Activated effector memory CD4-positive, alpha-beta T cell treated with anti-CD3 and anti-CD28 coated beads, Interleukin-2, amount 50 U/mL, for 16 hours (primary cell): Measurements from ENCODE around the gene ZNF197.
"Not testable (repeated sequence)": the region's sequence is repeated elsewhere in the genome, so short reads cannot be mapped to it uniquely, and the experiment has no call there.

Experiments used
- DNase-seq: peaks from one replicate; pipeline ENCODE4 v3.0.0-alpha.2; 2020

The ZNF197 gene

DNA sequence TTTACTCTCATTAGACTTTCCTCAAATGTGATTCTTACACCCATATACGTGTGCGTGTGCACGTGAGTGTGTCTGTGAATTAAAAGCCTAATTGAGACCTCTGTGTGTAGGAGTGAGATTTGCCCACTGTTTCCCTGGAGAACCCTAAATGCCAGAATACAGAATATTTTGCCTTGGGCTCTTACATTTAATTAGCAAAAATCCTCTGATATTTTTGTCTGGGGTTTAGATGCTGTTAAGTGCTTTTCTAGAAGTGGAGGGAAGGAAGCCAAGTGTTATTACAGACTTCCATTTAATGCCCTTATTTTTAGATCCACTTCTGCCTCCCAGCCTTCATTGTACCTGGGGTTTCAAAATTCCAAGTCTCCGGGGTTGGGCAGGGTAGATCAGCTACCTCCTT lies 41.5 kb downstream of the ZNF197 start:
- no peak for DNase-seq

DNA sequence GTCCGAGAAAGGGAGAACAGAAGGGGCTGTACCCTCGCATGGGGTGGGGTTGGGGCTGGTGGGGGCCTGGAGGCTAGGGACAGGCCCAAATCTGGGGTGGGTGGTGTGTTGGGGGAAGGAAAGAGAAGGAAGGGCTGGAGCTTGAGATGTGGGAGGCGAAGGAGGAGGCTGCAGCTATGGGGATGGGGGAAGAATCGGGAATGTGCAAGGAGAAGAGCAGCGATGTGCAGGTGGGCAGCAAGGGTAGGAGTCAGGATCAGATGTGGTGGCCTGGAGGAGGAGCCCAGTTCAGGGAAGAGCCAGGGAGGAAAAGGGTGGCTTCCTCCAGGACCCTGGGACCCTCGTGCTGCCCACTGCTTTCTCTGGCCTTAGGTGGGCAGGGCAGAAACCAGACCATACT lies 44.9 kb downstream of the ZNF197 start:
- DNase-seq: no peak

DNA sequence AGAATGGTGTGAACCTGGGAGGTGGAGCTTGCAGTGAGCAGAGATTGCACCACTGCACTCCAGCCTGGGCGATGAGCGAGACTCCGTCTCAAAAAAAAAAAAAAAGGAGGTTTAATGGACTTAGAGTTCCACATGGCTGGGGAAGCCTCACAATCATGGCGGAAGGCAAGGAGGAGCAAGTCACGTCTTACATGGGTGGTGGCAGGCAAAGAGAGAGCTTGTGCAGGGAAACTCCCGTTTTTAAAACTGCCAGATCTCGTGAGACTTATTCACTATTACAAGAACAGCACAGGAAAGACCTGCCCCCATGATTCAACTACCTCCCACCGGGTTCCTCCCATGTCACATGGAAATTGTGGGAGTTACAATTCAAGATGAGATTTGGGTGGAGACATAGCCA lies 48.6 kb downstream of the ZNF197 start:
- DNase-seq: not testable (repeated sequence)

DNA sequence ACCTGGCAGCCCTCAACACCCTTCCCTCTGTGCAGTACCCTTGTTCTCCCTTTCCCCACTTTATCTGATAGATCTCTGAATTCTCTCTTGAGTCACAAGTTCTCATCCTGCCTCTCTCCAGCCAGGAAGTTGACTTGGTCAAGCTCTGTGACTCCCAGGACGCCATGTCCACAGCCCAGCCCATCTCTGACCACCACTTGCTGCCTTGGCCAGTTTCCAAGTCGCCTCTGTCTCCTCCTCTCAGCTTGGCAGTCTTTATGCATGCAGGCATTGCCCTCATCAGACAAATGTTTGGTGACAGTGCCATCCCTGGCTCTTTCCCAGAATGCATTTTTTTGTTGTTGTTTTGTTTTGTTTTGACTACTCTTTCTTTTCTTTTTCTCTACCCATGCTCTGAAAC lies 49.4 kb downstream of the ZNF197 start:
- DNase-seq: no peak

DNA sequence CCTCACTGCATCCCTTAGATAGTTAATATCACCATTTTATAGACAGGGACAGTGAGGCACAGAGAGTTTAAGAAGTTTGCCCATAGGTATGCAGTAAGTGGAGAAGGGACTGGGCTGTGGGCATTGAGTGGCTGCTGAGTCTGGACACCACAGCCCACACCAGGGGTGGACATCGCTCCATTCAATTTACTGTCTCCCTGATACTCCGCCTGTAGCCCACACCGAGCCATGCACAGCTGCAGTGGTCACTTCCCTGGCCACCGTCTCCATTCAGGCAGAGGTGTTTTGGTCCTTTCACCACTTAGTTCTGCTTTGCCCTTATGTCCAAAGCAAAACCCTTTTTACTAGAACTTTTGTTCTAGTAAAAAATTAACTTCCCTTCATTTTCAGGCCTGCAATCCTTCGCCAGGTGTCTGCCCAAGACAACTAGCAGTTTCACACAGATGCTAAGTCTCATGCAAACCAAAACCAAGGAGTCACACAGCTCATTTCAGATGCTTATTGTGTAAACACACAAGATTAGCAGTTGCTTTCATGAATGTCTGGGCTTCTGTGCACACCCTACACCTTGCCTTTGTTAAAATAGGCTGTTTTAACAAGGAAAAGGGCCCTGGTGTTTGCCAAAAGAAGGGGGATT lies 53.8 kb downstream of the ZNF197 start:
- no peak for DNase-seq

DNA sequence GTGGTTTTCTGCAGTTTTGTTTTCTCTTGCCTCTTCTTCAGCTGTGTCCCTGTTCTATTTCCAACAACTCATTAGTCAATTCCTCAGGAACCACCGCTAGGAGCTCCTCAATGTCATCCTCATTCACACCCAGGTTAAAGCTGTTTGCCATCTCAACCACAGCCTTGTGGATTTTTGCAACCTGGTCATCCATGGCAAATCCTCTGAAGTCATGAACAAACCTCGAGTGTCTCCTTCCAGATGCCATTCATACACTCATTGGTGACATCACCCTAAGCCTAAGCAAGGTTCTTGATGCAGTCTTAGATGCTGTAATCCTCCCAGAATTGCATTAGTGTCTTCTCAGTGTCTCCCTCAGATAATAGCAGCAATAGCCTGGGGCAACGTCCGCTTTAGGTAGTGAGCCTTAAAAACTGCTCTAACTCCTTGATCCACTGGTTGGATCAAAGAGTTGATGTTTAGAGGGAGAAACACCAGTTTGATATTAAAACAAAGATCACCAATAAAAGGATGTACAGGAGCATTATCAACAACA lies 56.2 kb downstream of the ZNF197 start:
- no peak for DNase-seq

DNA sequence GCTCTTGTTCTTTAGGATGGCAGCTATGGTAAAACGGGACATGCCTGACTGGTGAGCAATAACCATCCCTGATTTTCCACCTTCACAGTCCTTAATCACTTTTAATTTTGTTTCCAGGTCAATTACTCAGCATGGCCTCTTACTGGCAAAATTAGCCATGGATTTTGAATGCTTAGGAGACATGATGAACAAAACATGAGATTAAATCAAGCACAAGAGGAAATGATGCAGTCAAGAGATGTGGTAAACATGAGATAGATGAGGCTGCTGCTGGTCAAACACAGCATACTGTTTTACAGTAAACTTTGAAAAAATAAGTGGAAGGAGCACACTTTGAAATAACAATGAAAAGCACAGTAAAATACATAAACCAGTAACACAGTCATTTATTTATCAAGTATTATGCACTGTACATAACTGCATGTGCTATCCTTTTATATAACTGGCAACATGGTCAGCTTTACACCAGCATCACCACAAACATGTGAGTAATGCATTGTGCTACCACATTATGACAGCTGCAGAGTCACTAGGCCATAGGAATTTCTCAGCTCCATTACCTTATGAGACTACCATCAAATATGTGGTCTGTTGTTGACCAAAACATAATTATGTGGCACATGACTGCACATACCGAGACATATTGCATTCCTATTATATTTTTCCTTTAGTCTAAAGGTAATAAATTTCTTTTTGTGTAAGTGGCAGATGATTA lies 57.5 kb downstream of the ZNF197 start:
- DNase-seq: no peak

DNA sequence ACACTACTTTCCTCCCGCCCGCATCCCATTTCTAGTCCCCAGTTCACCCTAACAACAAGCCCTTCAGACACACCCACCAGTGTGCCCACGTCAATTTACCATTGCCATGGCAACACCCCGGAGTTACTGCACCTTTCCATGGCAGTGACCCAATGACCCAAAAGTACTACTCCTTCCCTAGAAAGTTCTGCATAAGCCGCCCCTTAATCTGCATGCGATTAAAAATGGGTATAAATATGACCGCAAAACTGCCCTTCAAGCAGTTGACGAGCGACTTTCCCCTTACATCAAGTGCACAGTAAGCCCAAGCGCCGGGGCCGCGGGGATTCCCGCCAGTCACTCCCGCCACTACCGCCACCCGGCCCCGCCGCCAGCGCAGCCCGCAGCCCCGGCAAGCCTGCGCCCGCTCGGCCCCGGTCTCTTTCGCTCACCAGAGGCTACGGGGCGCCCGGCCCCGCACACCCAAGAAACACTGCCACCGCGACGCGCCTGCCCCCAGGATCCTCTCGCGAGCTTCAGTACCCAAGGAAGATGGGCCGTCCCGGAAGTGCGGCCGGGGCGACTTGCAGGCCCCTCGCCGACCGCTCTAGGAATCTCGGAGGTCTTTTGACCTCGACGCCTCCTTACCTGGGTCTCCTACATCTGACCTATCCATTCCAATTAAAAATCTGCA lies 60.4 kb downstream of the ZNF197 start:
- DNase-seq: peak; percentile 80

DNA sequence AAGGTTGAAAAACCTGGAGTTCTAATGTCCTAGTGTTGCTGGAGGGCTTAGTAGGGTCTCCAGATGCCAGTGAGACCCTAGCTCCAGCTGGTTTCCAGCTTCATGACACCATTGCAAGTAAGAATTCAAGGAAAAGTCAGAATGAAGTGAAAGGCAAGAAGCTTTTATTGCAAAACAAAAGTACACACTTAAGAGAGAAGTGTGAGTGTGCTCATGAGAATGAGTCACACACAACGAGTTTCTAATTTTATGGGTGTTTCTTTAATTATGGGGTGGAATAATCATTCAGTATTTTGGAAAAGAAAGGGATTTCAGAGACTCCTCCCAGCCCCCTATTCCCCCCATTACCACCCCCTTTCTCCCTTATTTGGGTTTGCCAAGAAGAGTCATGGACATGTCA lies 63.1 kb downstream of the ZNF197 start:
- DNase-seq: no peak
